ENCODE results near the gene IGFBP5. TPM values are rescaled to one million over a fixed set of nuclear protein-coding genes. Genes with fewer than 3 reads are reported as not detected.

IGFBP5 gene
- total and polyA plus RNA-seq, 2 of the 8 experiments (the other 6 are each of a cell fraction or from before 2014, with no cell fraction given), result 2.2 to 2.5 TPM

GRCh38 chr2:216674376-216674775, 21.0 kb downstream of the IGFBP5 start (continued):
- TF ChIP-seq CTCF (IDR thresholded peaks at IDR 0.05; ENCODE audit: control extremely low read depth in 1 of 3, insufficient read depth in 1 of 3, low read depth in 1 of 3, low read length in 3 of 3), result no peak
- TF ChIP-seq KDM1A (IDR thresholded peaks at IDR 0.05; ENCODE audit: borderline replicate concordance, low read length), result no peak
- no peak for TF ChIP-seq BACH1 (IDR thresholded peaks at IDR 0.05; ENCODE audit: low read length)
- TF ChIP-seq CTBP2 (IDR thresholded peaks at IDR 0.05; ENCODE audit: borderline replicate concordance, insufficient read depth, insufficient read length, low read length), result no peak
- no peak for TF ChIP-seq CREB1 (IDR thresholded peaks at IDR 0.05)
- TF ChIP-seq TBP (IDR thresholded peaks at IDR 0.05; ENCODE audit: low read depth, low read length), result no peak

Measured in H1 (cell line).